GM12874 (cell line): ENCODE results near the gene DHDH.

ENCODE experiments used
- TF ChIP-seq, protein P1 (sequence below): IDR thresholded peaks from 2 replicates; pipeline ENCODE4 v1.5.1; 2011; ENCODE audit warnings: low read depth, mild to moderate bottlenecking, control low read depth, low read length, moderate library complexity; ENCODE audit not compliant: insufficient read depth

The DHDH gene

DNA sequence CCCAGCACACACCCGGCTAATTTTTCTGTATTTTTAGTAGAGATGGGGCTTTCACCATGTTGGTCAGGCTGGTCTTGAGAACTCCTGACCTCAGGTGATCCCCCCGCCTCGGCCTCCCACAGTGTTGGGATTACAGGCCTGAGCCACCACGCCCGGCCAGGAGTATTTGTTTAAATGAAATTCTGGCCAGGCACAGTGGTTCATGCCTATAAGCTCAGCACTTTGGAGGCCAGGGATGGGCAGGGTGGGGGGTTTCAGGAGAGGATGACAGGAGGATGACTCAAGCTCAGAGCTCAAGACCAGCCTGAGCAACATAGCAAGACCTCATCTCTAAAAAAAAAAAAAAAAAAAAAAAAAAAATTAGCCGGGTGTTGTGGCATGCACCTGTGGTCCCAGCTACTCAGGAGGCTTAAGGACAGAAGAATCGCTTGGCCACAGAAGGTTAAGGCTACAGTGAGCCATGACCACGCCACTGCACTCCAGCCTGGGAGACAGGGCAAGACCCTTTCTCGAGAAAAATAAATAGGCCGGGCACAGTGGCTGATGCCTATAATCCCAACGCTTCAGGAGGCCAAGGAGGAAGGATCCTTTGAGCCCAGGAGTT, 8.2 kb upstream of the DHDH start:
- TF ChIP-seq, protein P1, sequence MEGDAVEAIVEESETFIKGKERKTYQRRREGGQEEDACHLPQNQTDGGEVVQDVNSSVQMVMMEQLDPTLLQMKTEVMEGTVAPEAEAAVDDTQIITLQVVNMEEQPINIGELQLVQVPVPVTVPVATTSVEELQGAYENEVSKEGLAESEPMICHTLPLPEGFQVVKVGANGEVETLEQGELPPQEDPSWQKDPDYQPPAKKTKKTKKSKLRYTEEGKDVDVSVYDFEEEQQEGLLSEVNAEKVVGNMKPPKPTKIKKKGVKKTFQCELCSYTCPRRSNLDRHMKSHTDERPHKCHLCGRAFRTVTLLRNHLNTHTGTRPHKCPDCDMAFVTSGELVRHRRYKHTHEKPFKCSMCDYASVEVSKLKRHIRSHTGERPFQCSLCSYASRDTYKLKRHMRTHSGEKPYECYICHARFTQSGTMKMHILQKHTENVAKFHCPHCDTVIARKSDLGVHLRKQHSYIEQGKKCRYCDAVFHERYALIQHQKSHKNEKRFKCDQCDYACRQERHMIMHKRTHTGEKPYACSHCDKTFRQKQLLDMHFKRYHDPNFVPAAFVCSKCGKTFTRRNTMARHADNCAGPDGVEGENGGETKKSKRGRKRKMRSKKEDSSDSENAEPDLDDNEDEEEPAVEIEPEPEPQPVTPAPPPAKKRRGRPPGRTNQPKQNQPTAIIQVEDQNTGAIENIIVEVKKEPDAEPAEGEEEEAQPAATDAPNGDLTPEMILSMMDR = no peak

DNA sequence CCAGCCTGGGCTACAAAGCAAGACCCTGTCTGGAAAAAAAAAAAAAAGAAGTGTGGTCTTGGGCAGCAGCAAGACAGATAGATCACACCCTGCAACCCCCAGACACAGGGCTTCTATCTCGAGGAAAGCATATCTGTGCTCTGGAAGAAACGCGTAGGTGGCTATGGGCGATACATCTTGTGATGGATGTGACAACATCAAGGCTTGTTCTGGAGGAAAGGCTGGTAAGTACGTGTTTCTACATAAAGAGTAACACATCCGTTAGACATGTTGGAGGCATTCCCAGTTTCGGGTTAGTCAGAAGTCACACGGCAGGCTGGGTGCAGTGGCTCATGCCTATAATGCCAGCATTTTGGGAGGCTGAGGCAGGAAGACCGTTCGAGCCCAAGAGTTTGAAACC, 6.6 kb upstream of the DHDH start:
- TF ChIP-seq, protein P1 = no peak

DNA sequence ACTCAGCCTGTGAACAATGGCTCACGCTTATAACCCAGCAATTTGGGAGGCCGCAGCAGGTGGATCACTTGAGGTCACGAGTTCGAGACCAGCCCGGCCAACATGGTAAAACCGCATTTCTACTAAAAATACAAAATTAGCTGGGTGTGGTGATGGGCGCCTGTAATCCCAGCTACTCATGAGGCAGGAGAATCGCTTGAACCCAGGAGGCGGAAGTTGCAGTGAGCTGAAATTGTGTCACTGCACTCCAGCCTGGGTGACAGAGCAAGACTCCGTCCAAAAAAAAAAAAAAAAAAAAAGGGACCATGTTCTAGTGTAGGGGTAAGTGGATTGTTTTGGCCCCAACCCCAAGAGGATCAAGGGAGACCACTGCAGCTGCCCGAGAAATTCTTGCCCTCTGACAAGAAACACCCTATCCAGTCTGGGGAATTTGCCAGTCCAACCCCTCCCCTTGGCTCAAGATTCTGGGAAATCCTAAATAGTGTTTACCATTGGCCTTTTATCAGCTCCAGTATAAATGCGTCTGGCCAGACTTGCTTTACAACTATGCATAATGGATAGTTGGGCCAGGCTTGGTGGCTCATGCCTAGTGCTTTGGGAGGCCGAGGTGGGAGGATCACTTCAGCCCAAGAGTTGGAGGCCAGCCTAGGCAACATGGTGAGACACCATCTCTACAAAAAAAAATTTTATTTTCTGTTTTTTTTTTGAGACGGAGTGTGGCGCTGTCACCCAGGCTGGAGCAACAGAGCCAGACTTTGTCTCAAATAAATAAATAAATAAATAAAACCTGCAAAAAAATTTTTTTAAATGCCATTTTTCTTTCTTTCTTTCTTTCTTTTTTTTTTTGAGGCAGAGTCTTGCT, 5.1 kb upstream of the DHDH start:
- TF ChIP-seq, protein P1 = no peak

DNA sequence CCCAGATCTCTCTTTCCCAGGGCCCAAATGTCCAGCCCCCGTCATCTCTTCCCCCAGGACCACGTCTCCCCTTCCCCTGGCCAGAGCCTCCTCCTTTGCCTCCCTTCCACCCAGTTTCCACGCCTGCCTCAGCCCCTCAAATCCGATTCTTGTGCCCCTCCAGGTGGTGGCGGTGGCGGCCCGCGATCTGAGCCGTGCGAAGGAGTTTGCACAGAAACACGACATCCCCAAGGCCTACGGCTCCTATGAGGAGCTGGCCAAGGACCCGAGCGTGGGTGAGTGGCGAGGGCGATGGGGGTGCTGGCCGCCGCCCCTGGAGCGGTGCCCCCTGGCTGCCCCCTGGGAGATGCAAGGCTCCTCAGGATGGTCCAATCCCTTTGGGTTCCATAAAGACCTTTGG, 1.3 kb downstream of the DHDH start:
- TF ChIP-seq, protein P1 = no peak

DNA sequence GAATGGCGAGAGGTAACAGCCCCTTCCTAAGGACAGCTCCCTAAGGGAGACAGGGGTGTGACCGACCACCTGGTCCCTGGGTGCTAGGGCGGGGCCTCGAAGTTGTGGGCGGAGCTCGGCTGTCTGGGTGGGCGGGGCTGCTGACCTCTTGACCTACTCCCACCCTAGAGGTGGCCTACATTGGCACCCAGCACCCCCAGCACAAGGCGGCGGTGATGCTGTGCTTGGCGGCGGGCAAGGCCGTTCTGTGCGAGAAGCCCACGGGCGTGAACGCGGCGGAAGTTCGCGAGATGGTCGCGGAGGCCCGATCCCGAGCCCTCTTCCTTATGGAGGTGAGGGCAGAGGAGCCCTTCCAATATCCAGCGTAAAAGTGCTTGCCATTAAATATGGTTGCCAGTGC, 2.4 kb downstream of the DHDH start:
- TF ChIP-seq, protein P1 = no peak

DNA sequence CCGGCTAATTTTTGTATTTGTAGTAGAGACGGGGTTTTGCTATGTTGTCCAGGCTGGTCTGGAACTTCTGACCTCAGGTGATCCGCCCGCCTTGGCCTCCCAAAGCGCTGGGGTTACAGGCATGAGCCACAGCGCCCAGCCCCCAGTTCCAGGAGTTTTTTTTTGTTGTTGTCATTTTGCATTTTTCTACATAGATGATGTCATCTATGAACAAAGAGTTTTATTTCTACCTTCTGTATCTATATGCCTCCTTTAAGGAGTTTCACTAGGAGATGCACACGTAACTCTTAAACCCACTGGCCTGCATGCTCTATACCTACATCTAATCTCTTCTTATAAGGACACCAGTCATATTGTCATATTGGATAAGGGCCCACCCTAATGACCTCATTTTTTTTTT, 4.8 kb downstream of the DHDH start:
- TF ChIP-seq, protein P1 = no peak

DNA sequence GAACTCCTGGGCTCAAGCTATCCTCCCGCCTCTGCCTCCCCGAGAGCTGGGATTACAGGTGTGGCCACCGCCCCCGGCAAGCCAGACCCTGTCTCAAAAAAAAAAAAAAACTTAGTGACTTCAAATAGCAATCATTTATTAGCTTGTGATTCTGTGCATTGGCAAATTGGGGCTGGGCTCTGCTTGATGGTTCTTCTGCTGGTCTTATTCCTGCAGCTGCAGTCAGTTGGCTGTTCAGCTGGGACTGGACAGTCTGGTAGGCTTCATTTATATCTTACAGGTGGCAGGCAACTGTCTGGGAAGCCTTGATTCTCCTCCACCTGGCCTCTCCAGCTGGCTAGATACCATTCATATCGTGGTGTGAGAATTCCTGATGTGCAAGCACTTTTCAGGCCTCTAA, 7.4 kb downstream of the DHDH start:
- TF ChIP-seq, protein P1 = no peak
